T-cell (primary cell): ENCODE results near the gene EVI5. TPM values are rescaled to one million over a fixed set of nuclear protein-coding genes. Genes with fewer than 3 reads are reported as not detected.

ENCODE experiments used
- ATAC-seq, 4 experiments: fragments of 200-7000 bp in 3 of 4; fragments of 150-1000 bp in 1 of 4; cut with Tn5 transposase; replicated peaks in 1 of 4; 1 replicate in 3 of 4; 2 replicates in 1 of 4; pipeline ENCODE4 v1.10.0; 2021; ENCODE audit warnings: moderate library complexity in 3 of 4, mild to moderate bottlenecking in 2 of 4, moderate number of reproducible peaks in 1 of 4
- CTCF ChIA-PET, 2 donors: fragments of 300-600 bp; sonication (Branson Sonifier 250); formaldehyde crosslinking; loops; one replicate each; lab custom pipeline; 2022; ENCODE audit warnings: antibody characterized with exemption in 2 of 2; lab: Charles Lee
- POLR2A ChIA-PET, 2 donors: fragments of 300-600 bp; sonication (Branson Sonifier 250); formaldehyde crosslinking; loops; one replicate each; lab custom pipeline; 2022; ENCODE audit warnings: antibody characterized with exemption in 2 of 2; lab: Charles Lee
- DNase-seq, 35 experiments: peaks; one replicate each; pipeline versions ENCODE4 v3.0.0 to v3.0.0-alpha.2; 2013 to 2023
- H3K27ac ChIP-seq: one replicate; pipeline ENCODE4 v1.5.1; 2013; ENCODE audit warnings: low read length
- H3K27me3 ChIP-seq, 2 experiments: replicated peaks in 1 of 2; 1 replicate in 1 of 2; 2 replicates in 1 of 2; pipeline versions ENCODE4 v1.6.1 to v1.7.0; 2013; ENCODE audit warnings: low read length in 1 of 2, mixed read lengths in 1 of 2; ENCODE audit not compliant: control insufficient read depth in 2 of 2, insufficient read depth in 2 of 2; ENCODE audit errors: extremely low read depth in 1 of 2
- H3K36me3 ChIP-seq, 2 donors: 1 replicate in 1 of 2; 2 replicates in 1 of 2; pipeline versions ENCODE4 v1.6.1 to v1.7.0; 2013; ENCODE audit warnings: low read length in 1 of 2; ENCODE audit not compliant: control insufficient read depth in 2 of 2, insufficient read depth in 1 of 2; ENCODE audit errors: extremely low read depth in 1 of 2
- H3K4me1 ChIP-seq, 2 experiments: 1 replicate in 1 of 2; 2 replicates in 1 of 2; pipeline versions ENCODE4 v1.6.1 to v1.7.0; 2013; ENCODE audit warnings: low read length in 2 of 2, mixed read lengths in 1 of 2; ENCODE audit not compliant: insufficient read depth in 2 of 2, control insufficient read depth in 1 of 2; ENCODE audit errors: extremely low read depth in 1 of 2
- H3K4me3 ChIP-seq, 2 donors: 1 replicate in 1 of 2; 2 replicates in 1 of 2; pipeline versions ENCODE4 v1.5.1 to v1.7.0; 2013; ENCODE audit warnings: mild to moderate bottlenecking in 2 of 2, low read length in 1 of 2, moderate library complexity in 1 of 2; ENCODE audit not compliant: control insufficient read depth in 1 of 2; ENCODE audit errors: extremely low read depth in 1 of 2
- H3K9me3 ChIP-seq: 2 replicates; pipeline ENCODE4 v1.7.0; 2013
- H3K27ac Mint-ChIP-seq, 2 donors: one replicate each; pipeline ENCODE4 v1.8.0; 2020 to 2021; ENCODE audit warnings: mild to moderate bottlenecking in 2 of 2, mixed read lengths in 2 of 2
- H3K27me3 Mint-ChIP-seq, 2 donors: one replicate each; pipeline ENCODE4 v1.8.0; 2021 to 2022; ENCODE audit warnings: mixed read lengths in 2 of 2
- H3K36me3 Mint-ChIP-seq: one replicate; pipeline ENCODE4 v1.8.0; 2021; ENCODE audit warnings: mixed read lengths
- H3K4me1 Mint-ChIP-seq, 3 donors: one replicate each; pipeline ENCODE4 v1.8.0; 2020 to 2022; ENCODE audit warnings: mixed read lengths in 3 of 3, mild to moderate bottlenecking in 1 of 3
- H3K4me3 Mint-ChIP-seq, 3 donors: one replicate each; pipeline ENCODE4 v1.8.0; 2020 to 2022; ENCODE audit warnings: mild to moderate bottlenecking in 3 of 3, mixed read lengths in 3 of 3, moderate library complexity in 3 of 3
- H3K9me3 Mint-ChIP-seq, 3 donors: one replicate each; pipeline ENCODE4 v1.8.0; 2020 to 2022; ENCODE audit warnings: mixed read lengths in 3 of 3
- WGBS: methylation state at CpG from one replicate; pipeline ENCODE4 v1.1.5; 2013; ENCODE audit warnings: missing lambda C conversion rate; ENCODE audit not compliant: insufficient coverage; 5-methylcytosine and 5-hydroxymethylcytosine counted together
- total RNA-seq, 35 experiments: library from RNA in 6 of 35; stranded (reverse) in 6 of 35; fragments of 120-200 nt in 1 of 35; gene quantifications; one replicate each; pipeline versions ENCODE4 v1.2.1 to v1.2.4 and lab custom pipeline; 2013 to 2026

Gene EVI5
- total RNA-seq, 5 donors from 2014 or later (not counting 1 experiment from before 2014, with no cell fraction given): 1.5 to 2.4 (median 2.0) TPM

DNA sequence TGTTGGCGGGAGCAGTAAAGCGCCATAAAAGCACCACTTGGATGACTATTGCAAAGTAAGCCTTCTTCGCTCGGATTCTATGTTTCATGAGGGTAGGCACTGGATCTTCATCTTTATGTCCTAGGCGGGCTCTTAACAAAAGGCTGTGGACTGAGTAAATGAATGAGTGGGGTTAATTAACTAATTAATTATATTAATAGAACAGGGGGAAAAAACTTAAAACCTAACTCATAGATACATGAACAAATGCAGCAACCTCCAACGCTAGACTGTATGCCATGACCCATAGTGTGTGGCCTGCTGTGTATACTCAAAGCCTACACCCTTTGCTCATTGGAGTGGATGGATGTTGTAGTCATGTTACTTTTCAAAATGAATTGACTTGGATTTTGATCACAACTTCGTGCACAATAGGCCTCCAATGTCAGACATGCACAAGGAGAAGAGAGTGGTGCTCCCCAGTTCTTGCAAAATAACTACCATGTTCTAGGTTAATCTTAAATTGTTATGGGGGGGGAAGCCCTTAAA, 297.8 kb downstream of the EVI5 start:
- Mint-ChIP-seq H3K36me3 (peaks cover 3% of the 10 kb centered on the region), H3K27me3 (peaks cover 0 to 5% of the 10 kb centered on the region in 2 donors), H3K4me1 (peaks cover 38 to 47% (median 41%) of the 10 kb centered on the region in 3 donors), H3K4me3 (peak overlapping the region; percentile 63 to 98 (median 63)), H3K27ac (peak overlapping the region; percentile 69 to 87), H3K9me3 (no peaks in the 10 kb centered on the region)
- ChIA-PET POLR2A (interaction anchor here (0.6 to 1.5 kb wide), 2 partner anchors 13 to 988 kb away, joined by 7 to 10 read pairs; no protein-coding TSS in a partner anchor), CTCF (interaction anchor here (0.6 to 3.8 kb wide), 12 partner anchors 9 to 494 kb away, joined by 3 to 21 read pairs (median 4); no protein-coding TSS in a partner anchor)
- peak overlapping the region; percentile 30 for H3K27ac ChIP-seq
- no peaks in the 10 kb centered on the region for H3K9me3 ChIP-seq
- H3K4me1 ChIP-seq: peaks cover 20 to 33% of the 10 kb centered on the region in 2 experiments
- H3K36me3 ChIP-seq: no peaks in the 10 kb centered on the region
- H3K27me3 ChIP-seq: peaks cover 0 to 5% of the 10 kb centered on the region in 2 experiments
- H3K4me3 ChIP-seq: peak overlapping the region; percentile 66 to 77
- ATAC-seq: no peak
- 30% methylated on average over 2 of the region's 7 CpGs for WGBS
- DNase-seq: no peak

- peak in 3 of 4 experiments; percentile 4 to 28 (median 10) for ATAC-seq
- peak within 1 kb of the TSS; percentile 73 for H3K27ac ChIP-seq
- H3K4me1 ChIP-seq: peaks cover 20 to 40% of the 10 kb centered on the region in 2 experiments
- peak in 23 of 35 experiments; percentile 24 to 74 (median 40) for DNase-seq
- peak within 1 kb of the TSS; percentile 89 to 92 for H3K27ac Mint-ChIP-seq
- CTCF ChIA-PET: interaction anchor here (0.6 to 3.8 kb wide), 22 partner anchors 9 to 538 kb away, joined by 3 to 21 read pairs (median 3); no protein-coding TSS in a partner anchor
- peaks cover 0 to 5% of the 10 kb centered on the region in 2 experiments for H3K27me3 ChIP-seq
- H3K9me3 ChIP-seq: no peaks in the 10 kb centered on the region
- H3K36me3 ChIP-seq: peaks cover 0 to under 1% of the 10 kb centered on the region in 2 donors
- WGBS: 11% methylated on average over 58 of the region's 77 CpGs
- H3K36me3 Mint-ChIP-seq: peaks cover 3% of the 10 kb centered on the region
- H3K4me3 ChIP-seq: peak within 1 kb of the TSS; percentile 77 to 95
- POLR2A ChIA-PET: interaction anchor here (0.6 to 1.5 kb wide), 4 partner anchors 12 to 988 kb away, joined by 3 to 10 read pairs (median 8); no protein-coding TSS in a partner anchor
- peak within 1 kb of the TSS; percentile 89 to 98 (median 95) for H3K4me3 Mint-ChIP-seq
- H3K9me3 Mint-ChIP-seq: no peaks in the 10 kb centered on the region
- H3K27me3 Mint-ChIP-seq: peaks cover 0 to 5% of the 10 kb centered on the region in 2 donors
- H3K4me1 Mint-ChIP-seq: peaks cover 40 to 43% (median 43%) of the 10 kb centered on the region in 3 donors
Observed at GRCh38 chr1:92486251-92487077, 298.4 kb downstream of the EVI5 start, which contains the start of gene GFI1. Gene GFI1 (minus strand): TSS chr1:92486925. CDS start chr1:92483487, 3,438 bp downstream.

DNA sequence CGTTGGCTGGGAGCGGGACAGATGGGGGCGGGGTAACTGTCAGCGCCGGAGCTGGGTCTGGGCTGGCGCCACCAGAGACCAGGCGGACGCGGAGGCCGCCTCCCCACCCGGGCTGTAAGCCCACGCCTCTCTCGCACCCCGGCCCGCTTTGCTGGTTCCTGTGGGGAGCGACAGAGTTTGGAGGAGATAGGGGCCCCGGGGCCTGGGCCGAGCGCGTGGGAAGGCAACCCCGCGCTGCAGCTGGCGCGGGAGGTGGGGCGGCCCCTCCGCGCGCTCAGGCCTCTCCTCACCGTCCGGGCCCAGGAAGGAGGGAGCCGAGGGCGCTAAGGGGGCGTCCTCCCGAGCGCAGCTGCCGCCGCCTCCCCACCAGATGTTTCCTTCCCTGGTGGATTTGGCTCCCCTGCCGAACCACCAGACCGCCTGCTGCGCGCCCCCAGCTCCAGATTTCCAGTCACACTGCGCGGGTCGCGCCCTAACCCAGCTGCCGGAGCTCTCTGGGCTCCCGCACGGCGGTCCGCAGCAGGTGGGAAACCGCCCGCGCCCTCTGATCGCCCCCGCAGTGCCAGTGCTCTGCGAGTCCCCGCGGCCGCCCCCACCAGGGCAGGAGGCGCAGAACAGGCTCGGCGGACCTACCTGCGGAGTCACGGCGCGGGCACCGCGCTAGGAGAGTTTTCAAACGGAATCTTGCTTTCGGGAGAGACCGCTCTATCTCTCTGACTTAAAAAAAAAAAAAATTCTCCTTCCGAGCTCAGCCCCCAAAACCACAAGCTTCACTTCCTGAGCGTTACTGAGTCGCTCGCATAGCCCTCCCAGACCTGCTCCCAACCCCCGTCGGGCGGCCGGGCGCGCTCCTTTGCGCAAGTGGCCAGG, 299.3 kb downstream of the EVI5 start:
- Histone ChIP-seq H3K9me3 (no peaks in the 10 kb centered on the region), H3K4me1 (peaks cover 11 to 45% of the 10 kb centered on the region in 2 experiments), H3K27me3 (peaks cover 0 to 5% of the 10 kb centered on the region in 2 experiments), H3K36me3 (peaks cover 0 to 5% of the 10 kb centered on the region in 2 donors), H3K4me3 (peak overlapping the region; percentile 77 to 95), H3K27ac (peak overlapping the region; percentile 73)
- Mint-ChIP-seq H3K27me3 (peaks cover 0 to 5% of the 10 kb centered on the region in 2 donors), H3K4me1 (peaks cover 37 to 43% (median 42%) of the 10 kb centered on the region in 3 donors), H3K36me3 (peaks cover 3% of the 10 kb centered on the region), H3K4me3 (peak overlapping the region; percentile 89 to 98 (median 95)), H3K9me3 (no peaks in the 10 kb centered on the region), H3K27ac (peak overlapping the region; percentile 89 to 95)
- under 1% methylated on average over 66 of the region's 82 CpGs for WGBS
- ChIA-PET CTCF (interaction anchor here (0.6 to 3.8 kb wide), 24 partner anchors 9 to 537 kb away, joined by 3 to 21 read pairs (median 3); no protein-coding TSS in a partner anchor), POLR2A (interaction anchor here (0.6 to 1.5 kb wide), 3 partner anchors 11 to 813 kb away, joined by 3 to 7 read pairs (median 3); no protein-coding TSS in a partner anchor)
- DNase-seq (peak; percentile 53 to 86 (median 71)), ATAC-seq (peak; percentile 66 to 74 (median 68))

DNA sequence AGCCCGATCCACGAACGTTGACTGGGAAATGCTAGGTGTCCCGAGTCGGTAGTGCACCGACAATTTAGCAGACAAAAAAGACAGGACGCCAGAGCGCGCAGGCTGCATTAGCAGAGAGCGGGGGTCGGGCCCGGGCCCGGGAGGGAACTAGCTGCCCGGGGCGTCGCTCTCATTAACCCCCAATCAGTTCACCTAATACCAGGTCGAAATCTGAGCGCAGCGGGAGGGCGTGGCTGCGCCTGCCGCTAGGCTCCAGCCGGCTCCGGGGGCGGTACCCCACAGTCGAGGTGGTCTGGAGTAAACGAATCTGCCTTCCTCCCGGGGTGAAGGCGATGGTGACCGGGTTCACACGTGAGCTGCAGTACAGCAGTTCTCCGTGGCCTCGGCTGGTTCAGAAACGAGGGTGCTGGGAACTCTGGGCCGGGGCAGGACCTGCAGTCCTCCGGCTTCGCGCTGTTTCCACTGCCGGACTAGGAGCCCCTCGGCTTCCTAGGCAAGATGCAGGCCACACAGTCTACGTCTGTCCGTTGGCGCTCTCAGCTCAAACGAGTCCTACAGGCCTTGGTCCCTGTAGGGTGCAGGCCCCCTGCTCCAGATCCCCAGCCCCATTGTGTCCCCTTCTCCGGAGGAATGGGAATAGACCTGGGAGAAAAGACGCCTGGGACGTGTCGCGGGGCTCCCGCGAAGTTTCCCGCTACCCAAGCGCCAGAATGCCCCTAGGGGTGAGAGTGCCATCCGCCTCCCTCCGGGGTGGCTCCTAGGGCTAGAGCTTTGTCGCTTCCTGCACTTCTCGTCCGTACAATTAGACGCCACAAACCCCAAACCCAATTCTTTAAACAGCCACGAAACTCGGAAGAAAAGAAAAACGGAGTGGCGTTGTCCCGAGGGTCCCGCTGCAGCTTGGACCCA, 300.2 kb downstream of the EVI5 start:
- peak in 27 of 35 experiments; percentile 31 to 69 (median 46) for DNase-seq
- H3K4me3 Mint-ChIP-seq: peak overlapping the region; percentile 89 to 98 (median 95)
- ChIA-PET POLR2A (interaction anchor here in 1 of 2 donors (0.7 kb wide), 1 partner anchor 222 kb away, joined by 3 read pairs; no protein-coding TSS in a partner anchor), CTCF (interaction anchor here (0.6 to 3.8 kb wide), 15 partner anchors 8 to 477 kb away, joined by 3 to 21 read pairs (median 3); no protein-coding TSS in a partner anchor)
- H3K9me3 Mint-ChIP-seq: no peaks in the 10 kb centered on the region
- H3K4me3 ChIP-seq: peak overlapping the region; percentile 77 to 95
- peaks cover 0 to 5% of the 10 kb centered on the region in 2 experiments for H3K27me3 ChIP-seq
- peak; percentile 31 to 47 (median 42) for ATAC-seq
- peak overlapping the region; percentile 73 for H3K27ac ChIP-seq
- WGBS: under 1% methylated on average over 61 of the region's 65 CpGs
- peaks cover 7% of the 10 kb centered on the region for H3K36me3 Mint-ChIP-seq
- H3K9me3 ChIP-seq: no peaks in the 10 kb centered on the region
- H3K4me1 Mint-ChIP-seq: peaks cover 37 to 42% (median 42%) of the 10 kb centered on the region in 3 donors
- peaks cover 0 to 12% of the 10 kb centered on the region in 2 donors for H3K36me3 ChIP-seq
- peaks cover 9 to 52% of the 10 kb centered on the region in 2 experiments for H3K4me1 ChIP-seq
- H3K27ac Mint-ChIP-seq: peak overlapping the region; percentile 85 to 95
- peaks cover 0 to 5% of the 10 kb centered on the region in 2 donors for H3K27me3 Mint-ChIP-seq
